Osteoblast (primary cell): Measurements from ENCODE around the gene HLA-DOB. TPM values are rescaled to one million over a fixed set of nuclear protein-coding genes. Genes with fewer than 3 reads are reported as not detected.
A peak's percentile ranks its signal among the peaks of the same experiment; 100 is the strongest.

Experiments used
- DNase-seq: peaks from one replicate; pipeline ENCODE4 v3.0.0; 2011; ENCODE audit warnings: low spot score, mixed read lengths; ENCODE audit not compliant: insufficient read length; ENCODE audit errors: missing footprints
- H2AFZ ChIP-seq: 2 replicates; pipeline ENCODE4 v1.6.0; 2011; ENCODE audit warnings: mild to moderate bottlenecking, low read length
- H3K27ac ChIP-seq: 2 replicates; pipeline ENCODE4 v1.5.1; 2011; ENCODE audit warnings: mild to moderate bottlenecking, low read depth, low read length, moderate library complexity
- H3K27me3 ChIP-seq: 2 replicates; pipeline ENCODE4 v1.6.0; 2012; ENCODE audit warnings: mild to moderate bottlenecking, control low read depth, inconsistent platforms, low read length, moderate library complexity; ENCODE audit not compliant: insufficient read depth
- H3K36me3 ChIP-seq: 2 replicates; pipeline ENCODE4 v1.5.1; 2011; ENCODE audit warnings: mild to moderate bottlenecking, low read length, control low read depth, moderate library complexity; ENCODE audit not compliant: insufficient read depth
- H3K4me1 ChIP-seq: 2 replicates; pipeline ENCODE4 v1.5.1; 2011; ENCODE audit warnings: mild to moderate bottlenecking, low read length, control low read depth, moderate library complexity; ENCODE audit not compliant: insufficient read depth
- H3K4me2 ChIP-seq: 2 replicates; pipeline ENCODE4 v1.6.0; 2011; ENCODE audit warnings: mild to moderate bottlenecking, low read length; ENCODE audit not compliant: insufficient read depth
- H3K4me3 ChIP-seq: fragments of 200-600 bp; sonication (generic); 3 replicates; pipeline ENCODE4 v1.5.1; 2012; ENCODE audit warnings: mild to moderate bottlenecking, low read length, inconsistent platforms; ENCODE audit not compliant: insufficient read depth
- H3K79me2 ChIP-seq: 2 replicates; pipeline ENCODE4 v1.6.0; 2012; ENCODE audit warnings: mild to moderate bottlenecking, low read length, control low read depth, inconsistent platforms; ENCODE audit not compliant: insufficient read depth
- H3K9me3 ChIP-seq: 2 replicates; pipeline ENCODE4 v1.5.1; 2011; ENCODE audit warnings: low read depth, low read length, control low read depth
- H4K20me1 ChIP-seq: 2 replicates; pipeline ENCODE4 v1.6.0; 2012; ENCODE audit warnings: mild to moderate bottlenecking, low read length, control low read depth; ENCODE audit not compliant: insufficient read depth
- total RNA-seq: library from RNA; depleted of rRNA; stranded (reverse); fragments of >200 nt; gene quantifications from 2 replicates; pipeline ENCODE4 v1.2.3, GENCODE V29; 2012
- TF ChIP-seq, protein P1 (sequence below): IDR thresholded peaks from 2 replicates; pipeline ENCODE4 v1.5.1; 2011; ENCODE audit warnings: mild to moderate bottlenecking, low read depth, low read length, moderate library complexity; ENCODE audit errors: extremely low read depth

HLA-DOB gene
- total RNA-seq, 1 donor, result 0.36 TPM

DNA sequence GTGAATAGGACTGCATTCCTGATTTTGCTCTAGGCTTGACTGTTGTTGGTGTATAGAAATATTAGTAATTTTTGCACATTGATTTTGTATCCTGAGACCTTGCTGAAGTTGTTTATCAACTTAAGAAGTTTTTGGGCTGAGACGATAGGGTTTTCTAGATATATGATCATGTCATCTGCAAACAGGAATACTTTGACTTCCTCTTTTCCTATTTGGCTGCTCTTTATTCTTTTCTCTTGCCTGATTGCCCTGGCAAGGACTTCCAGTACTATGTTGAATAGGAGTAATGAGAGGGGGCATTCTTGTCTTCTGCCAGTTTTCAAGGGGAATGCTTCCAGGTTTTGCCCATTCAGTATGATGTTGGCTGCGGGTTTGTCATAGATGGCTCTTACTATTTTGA lies 13.4 kb downstream of the HLA-DOB start:
- H3K4me1 ChIP-seq, result peaks cover 2% of the 10 kb centered on the region
- no peak overlapping the region for H3K4me3 ChIP-seq
- no peaks in the 10 kb centered on the region for H4K20me1 ChIP-seq
- H3K36me3 ChIP-seq, result no peaks in the 10 kb centered on the region
- peaks cover 50% of the 10 kb centered on the region for H3K27me3 ChIP-seq
- TF ChIP-seq, protein P1, sequence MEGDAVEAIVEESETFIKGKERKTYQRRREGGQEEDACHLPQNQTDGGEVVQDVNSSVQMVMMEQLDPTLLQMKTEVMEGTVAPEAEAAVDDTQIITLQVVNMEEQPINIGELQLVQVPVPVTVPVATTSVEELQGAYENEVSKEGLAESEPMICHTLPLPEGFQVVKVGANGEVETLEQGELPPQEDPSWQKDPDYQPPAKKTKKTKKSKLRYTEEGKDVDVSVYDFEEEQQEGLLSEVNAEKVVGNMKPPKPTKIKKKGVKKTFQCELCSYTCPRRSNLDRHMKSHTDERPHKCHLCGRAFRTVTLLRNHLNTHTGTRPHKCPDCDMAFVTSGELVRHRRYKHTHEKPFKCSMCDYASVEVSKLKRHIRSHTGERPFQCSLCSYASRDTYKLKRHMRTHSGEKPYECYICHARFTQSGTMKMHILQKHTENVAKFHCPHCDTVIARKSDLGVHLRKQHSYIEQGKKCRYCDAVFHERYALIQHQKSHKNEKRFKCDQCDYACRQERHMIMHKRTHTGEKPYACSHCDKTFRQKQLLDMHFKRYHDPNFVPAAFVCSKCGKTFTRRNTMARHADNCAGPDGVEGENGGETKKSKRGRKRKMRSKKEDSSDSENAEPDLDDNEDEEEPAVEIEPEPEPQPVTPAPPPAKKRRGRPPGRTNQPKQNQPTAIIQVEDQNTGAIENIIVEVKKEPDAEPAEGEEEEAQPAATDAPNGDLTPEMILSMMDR, result no peak
- H2AFZ ChIP-seq, result no peak overlapping the region
- DNase-seq, result no peak
- H3K9me3 ChIP-seq, result peaks cover 2% of the 10 kb centered on the region
- H3K4me2 ChIP-seq, result no peak overlapping the region
- no peaks in the 10 kb centered on the region for H3K79me2 ChIP-seq
- H3K27ac ChIP-seq, result no peak overlapping the region

GRCh38 chr6:32799740-32800139 lies 17.1 kb downstream of the HLA-DOB start:
- H4K20me1 ChIP-seq, result no peaks in the 10 kb centered on the region
- H3K4me3 ChIP-seq, result no peak overlapping the region
- H3K27ac ChIP-seq, result no peak overlapping the region
- no peak overlapping the region for H2AFZ ChIP-seq
- TF ChIP-seq, protein P1, result no peak
- peaks cover 10% of the 10 kb centered on the region for H3K4me1 ChIP-seq
- no peaks in the 10 kb centered on the region for H3K36me3 ChIP-seq
- H3K4me2 ChIP-seq, result no peak overlapping the region
- DNase-seq, result peak; percentile 21
- peaks cover 49% of the 10 kb centered on the region for H3K27me3 ChIP-seq
- peaks cover 2% of the 10 kb centered on the region for H3K9me3 ChIP-seq
- no peaks in the 10 kb centered on the region for H3K79me2 ChIP-seq

DNA sequence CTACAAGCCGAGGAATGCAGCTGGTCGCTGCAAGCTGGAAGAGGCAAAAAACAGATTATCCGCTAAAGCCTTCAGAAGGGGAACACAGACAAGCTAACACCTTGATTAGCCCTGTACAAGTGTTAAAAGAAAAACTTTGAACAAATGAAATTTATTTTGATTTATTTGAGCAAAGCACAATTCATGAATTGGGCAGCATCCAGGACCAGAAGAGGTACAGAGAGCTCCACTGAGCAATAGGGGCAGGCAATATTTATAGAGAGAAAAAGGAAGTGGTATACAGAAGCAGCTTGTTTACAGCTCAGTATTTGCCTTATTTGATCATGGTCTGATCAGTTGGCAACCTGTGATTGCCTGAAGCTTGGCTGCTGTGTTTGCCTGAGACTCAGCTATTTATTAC lies 17.6 kb downstream of the HLA-DOB start:
- Histone ChIP-seq H3K4me3 (no peak overlapping the region), H3K36me3 (no peaks in the 10 kb centered on the region), H3K9me3 (peaks cover 2% of the 10 kb centered on the region), H3K27ac (no peak overlapping the region), H3K79me2 (no peaks in the 10 kb centered on the region), H4K20me1 (no peaks in the 10 kb centered on the region), H3K4me2 (no peak overlapping the region), H3K4me1 (peaks cover 10% of the 10 kb centered on the region), H3K27me3 (peaks cover 46% of the 10 kb centered on the region), H2AFZ (no peak overlapping the region)
- DNase-seq, result peak; percentile 27
- TF ChIP-seq, protein P1, result no peak

GRCh38 chr6:32796848-32797776 lies 19.7 kb downstream of the HLA-DOB start:
- Histone ChIP-seq H3K36me3 (no peaks in the 10 kb centered on the region), H3K27ac (no peak overlapping the region), H3K4me2 (peak overlapping the region; percentile 93), H3K4me1 (peaks cover 10% of the 10 kb centered on the region), H2AFZ (peak overlapping the region; percentile 89), H3K4me3 (peak overlapping the region; percentile 68), H3K27me3 (peaks cover 53% of the 10 kb centered on the region), H4K20me1 (no peaks in the 10 kb centered on the region), H3K79me2 (no peaks in the 10 kb centered on the region), H3K9me3 (peaks cover 2% of the 10 kb centered on the region)
- TF ChIP-seq, protein P1, result peak; percentile 86
- peak; percentile 50 for DNase-seq
